HAP-1 (cell line): ENCODE data around the gene LCN9.

Experiments
- DNase-seq, 2 experiments: peaks; one replicate each; pipeline ENCODE4 v3.0.0-alpha.2; 2016 to 2020; ENCODE audit warnings: low spot score in 2 of 2
- H3K27me3 ChIP-seq: fragments of 250-450 bp; sonication (Bioruptor Pico); 2 replicates; pipeline ENCODE4 v1.5.1; 2020; ENCODE audit warnings: low read depth, mild to moderate bottlenecking, moderate library complexity
- H3K36me3 ChIP-seq: fragments of 250-450 bp; sonication (Bioruptor Pico); replicated peaks from 2 replicates; pipeline ENCODE4 v1.5.1; 2020; ENCODE audit warnings: mild to moderate bottlenecking
- H3K4me1 ChIP-seq: fragments of 250-450 bp; sonication (Bioruptor Pico); 2 replicates; pipeline ENCODE4 v1.5.1; 2020; ENCODE audit warnings: mild to moderate bottlenecking
- H3K4me3 ChIP-seq: fragments of 250-450 bp; sonication (Bioruptor Pico); 2 replicates; pipeline ENCODE4 v1.5.1; 2020; ENCODE audit warnings: mild to moderate bottlenecking, moderate library complexity
- H3K9me3 ChIP-seq: fragments of 250-450 bp; sonication (Bioruptor Pico); 2 replicates; pipeline ENCODE4 v1.5.1; 2020; ENCODE audit warnings: mild to moderate bottlenecking, moderate library complexity
- in situ Hi-C: fragments of 300-500 bp; cut with MboI; formaldehyde crosslinking; loops from 3 replicates; pipeline ENCODE4 v1.14.3; 2020; ENCODE audit warnings: low sequenced_read_pairs, inconsistent platforms, mixed read lengths

Gene LCN9

DNA sequence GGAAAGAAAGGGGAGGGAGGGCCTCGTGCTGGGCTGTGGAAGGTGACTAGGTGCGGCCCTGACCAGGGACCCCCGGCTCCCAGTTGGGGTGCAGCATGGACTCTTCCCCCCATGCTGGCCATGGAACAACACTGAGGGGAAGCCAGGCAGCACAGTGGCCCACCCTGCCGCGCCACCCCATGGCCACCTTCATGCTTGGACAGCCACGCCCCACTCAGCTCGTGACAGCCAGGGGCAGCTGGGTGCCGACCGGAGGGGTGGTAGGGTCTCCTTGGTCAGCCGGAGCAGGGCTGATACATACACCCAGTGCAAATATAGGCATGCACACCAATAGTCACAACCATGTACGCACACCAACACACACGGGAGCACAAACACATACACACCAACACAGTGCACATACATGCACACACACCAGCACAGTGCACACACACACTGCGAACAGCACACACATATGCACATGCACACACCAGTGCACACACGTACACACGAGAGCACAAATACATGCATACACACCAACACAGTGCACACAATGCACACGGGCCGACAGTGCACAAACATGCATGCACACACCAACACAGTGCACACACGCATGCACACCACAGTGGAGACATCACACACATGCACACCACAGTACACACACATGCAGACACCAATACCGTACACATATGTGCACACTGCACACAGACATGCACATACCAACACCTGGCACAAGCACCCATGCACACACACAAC, 27.9 kb downstream of the LCN9 start:
- Histone ChIP-seq H3K27me3 (peaks cover 4% of the 10 kb centered on the region), H3K4me1 (no peaks in the 10 kb centered on the region), H3K4me3 (no peak overlapping the region), H3K36me3 (no peaks in the 10 kb centered on the region), H3K9me3 (no peaks in the 10 kb centered on the region)
- in situ Hi-C loops, result loop anchor here (25.0 kb wide), 1 partner anchor 96 kb away; no protein-coding TSS in a partner anchor
- DNase-seq, result no peak

DNA sequence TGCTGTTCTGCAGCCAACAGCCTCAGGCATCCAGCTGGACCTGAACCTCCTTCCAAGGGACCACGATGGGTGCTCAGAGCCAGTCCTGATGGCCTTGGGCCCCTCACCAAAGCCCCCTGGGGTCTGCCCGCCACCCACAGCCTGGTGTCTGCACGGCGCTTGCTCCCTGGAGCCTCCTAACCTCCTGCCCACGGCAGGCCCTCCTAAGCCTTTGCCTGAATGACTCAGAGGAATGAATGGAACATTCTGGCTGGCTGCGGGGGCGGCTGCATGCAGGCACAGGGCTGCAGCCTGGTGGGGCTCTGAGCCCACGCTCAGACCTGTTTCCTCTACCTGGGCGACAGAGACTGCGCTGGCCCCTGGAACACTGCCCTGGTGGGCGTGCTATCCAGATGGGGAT, 29.3 kb downstream of the LCN9 start:
- H3K4me3 ChIP-seq, result no peak overlapping the region
- no peaks in the 10 kb centered on the region for H3K36me3 ChIP-seq
- in situ Hi-C loops, result loop anchor here (25.0 kb wide), 1 partner anchor 95 kb away; no protein-coding TSS in a partner anchor
- H3K9me3 ChIP-seq, result no peaks in the 10 kb centered on the region
- no peak for DNase-seq
- H3K27me3 ChIP-seq, result peaks cover 4% of the 10 kb centered on the region
- H3K4me1 ChIP-seq, result no peaks in the 10 kb centered on the region

DNA sequence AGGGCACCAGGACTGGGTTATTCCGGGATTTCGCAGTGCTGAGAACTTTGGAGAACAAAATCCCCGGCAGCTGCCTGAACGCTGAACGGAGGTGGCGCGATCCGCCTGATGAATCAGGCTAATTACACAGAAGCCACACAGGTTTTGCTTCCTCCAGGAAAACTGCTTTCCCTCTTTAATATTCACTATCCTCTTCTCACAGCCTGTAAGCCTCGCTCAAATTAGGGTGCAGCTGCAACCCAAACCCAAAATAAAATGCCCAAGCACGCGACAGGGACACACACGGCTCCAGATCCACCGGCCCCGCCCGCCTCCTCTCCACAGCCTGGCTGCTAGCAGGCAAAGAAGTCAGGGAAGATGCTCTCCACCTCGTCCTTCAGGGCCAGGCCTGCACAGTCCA, 30.2 kb downstream of the LCN9 start:
- in situ Hi-C loops, result loop anchor here (25.0 kb wide), 1 partner anchor 94 kb away; no protein-coding TSS in a partner anchor
- no peak for DNase-seq
- Histone ChIP-seq H3K36me3 (no peaks in the 10 kb centered on the region), H3K4me3 (no peak overlapping the region), H3K27me3 (peaks cover 4% of the 10 kb centered on the region), H3K4me1 (no peaks in the 10 kb centered on the region), H3K9me3 (no peaks in the 10 kb centered on the region)

DNA sequence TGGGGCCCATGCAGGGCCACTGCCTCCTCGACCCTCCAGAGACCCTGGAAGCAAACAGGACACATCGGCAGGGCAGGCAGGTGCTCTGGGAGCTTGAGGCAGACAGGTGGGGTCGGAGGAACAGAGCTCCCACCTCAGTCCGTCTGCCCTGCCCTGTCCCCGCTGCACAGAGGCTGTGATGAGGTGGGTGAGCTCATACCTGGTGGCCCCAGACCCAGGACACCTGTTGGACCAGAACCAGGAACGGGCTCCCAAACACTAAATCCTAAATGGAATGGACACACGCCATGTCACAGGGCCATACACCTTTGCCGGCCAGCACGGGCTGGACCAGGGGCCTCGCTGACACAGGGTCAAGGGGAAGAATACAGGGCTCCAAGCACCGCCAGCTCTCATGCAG, 30.7 kb downstream of the LCN9 start:
- no peaks in the 10 kb centered on the region for H3K9me3 ChIP-seq
- no peak for DNase-seq
- peaks cover 4% of the 10 kb centered on the region for H3K27me3 ChIP-seq
- no peaks in the 10 kb centered on the region for H3K36me3 ChIP-seq
- H3K4me3 ChIP-seq, result no peak overlapping the region
- no peaks in the 10 kb centered on the region for H3K4me1 ChIP-seq
- in situ Hi-C loops, result loop anchor here (25.0 kb wide), 1 partner anchor 94 kb away; no protein-coding TSS in a partner anchor

DNA sequence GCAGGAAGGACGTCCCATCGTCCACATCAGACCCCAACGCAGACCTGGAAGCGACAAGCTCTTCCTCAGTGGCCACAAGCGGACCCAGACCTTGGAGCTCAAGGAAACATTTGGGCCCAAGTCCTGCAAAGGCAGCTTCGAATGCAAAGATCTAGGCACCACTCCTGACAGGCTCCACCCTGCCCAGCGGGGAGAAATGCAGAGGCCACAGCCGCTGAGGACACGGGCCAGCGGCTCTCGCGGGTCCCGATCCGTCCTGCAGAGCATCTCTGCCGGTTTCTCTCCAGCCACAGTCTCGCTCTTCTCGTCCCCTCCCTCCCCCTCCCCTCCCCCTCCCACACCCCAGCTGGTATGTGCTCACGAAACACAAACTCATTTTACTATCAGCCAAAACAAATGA, 31.3 kb downstream of the LCN9 start:
- Histone ChIP-seq H3K4me3 (no peak overlapping the region), H3K36me3 (no peaks in the 10 kb centered on the region), H3K9me3 (no peaks in the 10 kb centered on the region), H3K4me1 (no peaks in the 10 kb centered on the region), H3K27me3 (peaks cover 4% of the 10 kb centered on the region)
- in situ Hi-C loops, result loop anchor here (25.0 kb wide), 1 partner anchor 93 kb away; no protein-coding TSS in a partner anchor
- no peak for DNase-seq

DNA sequence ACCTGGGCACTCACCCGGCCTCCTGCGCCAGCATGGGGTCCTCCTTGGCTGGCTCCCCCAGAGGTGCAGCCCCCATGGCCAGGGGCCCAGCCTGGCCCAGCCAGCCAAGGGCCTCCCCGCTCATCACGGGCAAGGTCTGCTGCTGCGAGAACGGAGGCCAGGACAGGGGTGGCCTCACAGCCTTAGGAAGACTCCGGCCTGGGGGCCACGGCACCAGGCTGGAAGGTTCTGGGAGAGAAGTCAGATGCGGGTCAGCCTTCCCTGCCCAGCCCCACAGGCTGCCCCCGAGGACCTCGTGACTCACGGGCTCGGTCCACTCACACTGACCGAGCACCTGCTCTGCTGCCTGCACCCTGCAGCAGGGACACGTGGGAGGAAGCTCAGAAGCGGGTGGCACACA, 31.9 kb downstream of the LCN9 start:
- DNase-seq, result no peak
- in situ Hi-C loops, result loop anchor here (25.0 kb wide), 1 partner anchor 92 kb away; no protein-coding TSS in a partner anchor
- H3K36me3 ChIP-seq, result no peaks in the 10 kb centered on the region
- H3K27me3 ChIP-seq, result no peaks in the 10 kb centered on the region; the same call in 1 of the 2 replicates
- no peaks in the 10 kb centered on the region for H3K9me3 ChIP-seq
- no peak overlapping the region for H3K4me3 ChIP-seq
- no peaks in the 10 kb centered on the region for H3K4me1 ChIP-seq

DNA sequence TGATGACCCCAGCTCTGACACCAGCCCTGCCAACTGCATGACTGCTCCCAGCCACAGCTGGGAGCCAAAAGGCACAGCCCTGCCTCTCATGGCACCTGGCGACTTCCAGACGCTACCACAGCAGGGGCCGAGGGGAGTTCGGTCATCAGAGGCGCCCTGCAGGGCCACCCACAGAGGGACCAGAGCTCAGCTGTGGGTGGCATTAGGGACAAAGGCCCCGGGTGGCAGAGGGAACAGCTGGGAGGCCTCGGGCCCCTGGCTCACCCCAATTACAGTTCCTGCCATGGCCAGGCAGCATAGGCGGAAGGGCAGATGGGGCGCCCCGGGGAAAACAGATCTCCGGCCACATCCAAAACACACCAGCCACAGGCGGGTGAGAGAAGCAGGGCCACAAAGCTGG, 32.5 kb downstream of the LCN9 start:
- H3K4me1 ChIP-seq, result no peaks in the 10 kb centered on the region
- DNase-seq, result no peak
- no peaks in the 10 kb centered on the region for H3K9me3 ChIP-seq
- H3K27me3 ChIP-seq, result no peaks in the 10 kb centered on the region
- in situ Hi-C loops, result loop anchor here (25.0 kb wide), 1 partner anchor 92 kb away; no protein-coding TSS in a partner anchor
- no peak overlapping the region for H3K4me3 ChIP-seq
- H3K36me3 ChIP-seq, result no peaks in the 10 kb centered on the region

DNA sequence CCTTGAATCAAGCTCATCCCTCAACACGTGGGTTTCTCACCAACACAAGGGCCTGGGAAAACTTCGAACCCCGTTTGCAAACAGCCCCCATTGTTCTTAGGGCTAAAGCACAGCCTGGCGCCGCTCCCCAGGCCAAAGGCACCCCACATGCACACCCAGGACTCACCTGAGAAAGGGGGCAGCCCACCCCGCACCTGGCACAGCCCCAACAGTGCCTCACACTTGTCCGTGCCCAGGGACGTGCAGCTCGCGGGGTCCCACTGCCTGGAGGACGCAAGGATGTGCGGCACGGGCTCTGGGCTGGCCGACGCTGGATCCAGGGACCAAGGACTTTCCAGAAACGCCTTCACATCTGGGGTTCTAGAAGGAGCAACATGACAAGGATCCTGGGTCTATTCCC, 33.3 kb downstream of the LCN9 start:
- H3K36me3 ChIP-seq, result no peaks in the 10 kb centered on the region
- no peak overlapping the region for H3K4me3 ChIP-seq
- in situ Hi-C loops, result loop anchor here (25.0 kb wide), 1 partner anchor 91 kb away; no protein-coding TSS in a partner anchor
- no peaks in the 10 kb centered on the region for H3K9me3 ChIP-seq
- no peak for DNase-seq
- no peaks in the 10 kb centered on the region for H3K4me1 ChIP-seq
- H3K27me3 ChIP-seq, result no peaks in the 10 kb centered on the region

DNA sequence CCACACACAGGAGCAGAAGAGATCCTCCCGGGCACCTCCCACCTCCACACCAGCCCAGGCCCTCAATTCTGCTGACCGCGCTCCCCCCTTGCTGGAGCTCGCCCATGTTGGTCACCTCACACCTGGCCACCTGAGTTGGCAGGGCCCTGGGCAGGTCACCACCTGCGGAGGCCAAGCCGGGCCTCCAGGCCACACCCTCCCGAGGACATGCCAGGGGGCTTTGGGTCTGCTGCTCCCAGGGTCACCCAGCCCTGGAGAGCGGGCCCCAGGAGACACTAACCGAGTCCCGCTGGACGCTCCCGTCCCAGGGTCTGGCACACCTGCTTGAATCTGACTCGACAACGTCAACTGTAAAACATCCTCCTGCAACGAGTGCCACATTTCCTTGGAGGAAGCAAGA, 34.1 kb downstream of the LCN9 start:
- no peaks in the 10 kb centered on the region for H3K36me3 ChIP-seq
- no peak overlapping the region for H3K4me3 ChIP-seq
- DNase-seq, result no peak
- H3K9me3 ChIP-seq, result no peaks in the 10 kb centered on the region
- in situ Hi-C loops, result loop anchor here (25.0 kb wide), 1 partner anchor 90 kb away; no protein-coding TSS in a partner anchor
- H3K4me1 ChIP-seq, result no peaks in the 10 kb centered on the region
- peaks cover 2% of the 10 kb centered on the region; the same call in 1 of the 2 replicates for H3K27me3 ChIP-seq

DNA sequence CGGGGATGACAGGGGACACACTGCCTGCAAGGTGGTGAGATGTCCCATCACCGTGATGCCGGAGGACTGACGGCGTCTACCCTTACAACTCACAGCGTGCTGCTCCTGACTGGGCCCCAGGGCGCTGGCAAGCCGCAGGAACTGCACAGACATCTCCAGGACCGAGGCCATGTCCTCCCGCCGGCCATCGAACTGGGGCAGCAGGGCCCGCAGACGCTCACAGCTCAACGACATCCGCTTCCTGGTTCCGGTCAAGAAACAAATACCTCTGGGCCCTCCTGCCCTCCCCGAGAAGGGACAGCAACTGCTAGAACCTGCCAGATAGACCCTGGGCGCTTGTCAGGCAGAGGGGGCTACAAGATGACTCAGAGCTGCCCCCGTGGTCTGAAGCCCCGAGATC, 35.1 kb downstream of the LCN9 start:
- Histone ChIP-seq H3K27me3 (peaks cover 2% of the 10 kb centered on the region; the same call in 1 of the 2 replicates), H3K4me3 (no peak overlapping the region)
- in situ Hi-C loops, result loop anchor here (25.0 kb wide), 1 partner anchor 89 kb away; no protein-coding TSS in a partner anchor

DNA sequence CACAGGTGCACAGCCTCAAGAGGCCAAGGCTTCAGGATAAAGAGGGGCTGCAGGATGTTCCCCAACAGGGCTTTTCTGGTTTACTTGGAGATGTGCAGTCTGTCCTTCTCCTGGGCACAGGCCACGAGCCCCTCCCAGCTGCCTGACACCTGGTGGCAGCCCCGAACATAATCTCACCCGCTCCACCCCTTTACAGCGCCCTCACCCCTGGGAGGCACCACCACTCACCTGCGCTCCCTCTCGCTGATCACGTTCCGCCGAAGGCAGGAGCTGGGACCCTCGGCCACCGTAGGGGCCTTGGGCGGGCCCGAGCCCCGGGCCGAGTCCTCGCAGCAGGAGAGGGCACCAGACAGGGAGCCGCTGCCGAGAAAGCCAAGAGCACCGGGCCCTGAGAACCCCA, 35.7 kb downstream of the LCN9 start:
- no peaks in the 10 kb centered on the region for H3K36me3 ChIP-seq
- H3K9me3 ChIP-seq, result no peaks in the 10 kb centered on the region
- peaks cover 2% of the 10 kb centered on the region; the same call in 1 of the 2 replicates for H3K27me3 ChIP-seq
- H3K4me3 ChIP-seq, result no peak overlapping the region
- DNase-seq, result no peak
- in situ Hi-C loops, result loop anchor here (25.0 kb wide), 1 partner anchor 89 kb away; no protein-coding TSS in a partner anchor
- H3K4me1 ChIP-seq, result no peaks in the 10 kb centered on the region

More for the DNA sequence above, 35.1 kb downstream of the LCN9 start:
- Histone ChIP-seq H3K9me3 (no peaks in the 10 kb centered on the region), H3K4me1 (no peaks in the 10 kb centered on the region), H3K36me3 (no peaks in the 10 kb centered on the region)
- DNase-seq, result no peak

DNA sequence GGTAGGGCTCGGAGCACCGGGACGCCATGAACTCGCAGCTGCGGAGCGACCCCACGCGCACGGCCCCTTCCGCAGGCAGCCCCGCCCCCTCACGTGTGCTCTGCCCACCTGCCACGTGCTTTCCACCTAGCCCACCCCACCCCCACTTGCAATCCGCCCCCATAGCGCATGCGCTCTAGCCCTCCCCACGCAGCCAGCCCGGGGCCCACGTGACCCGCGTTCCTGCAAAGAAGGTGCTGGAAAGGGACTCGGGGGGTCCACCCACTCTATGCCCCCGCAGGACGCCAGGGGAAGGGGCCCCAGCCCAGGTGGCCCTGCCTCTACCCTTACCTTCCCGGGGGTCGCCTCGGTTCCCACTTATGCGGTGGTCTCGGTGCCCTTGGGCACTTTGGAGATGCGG, 36.3 kb downstream of the LCN9 start, which contains the start of gene SOHLH1:
Gene SOHLH1 (minus strand): TSS at position 42 of the 400 bp plus-strand sequence. CDS start 14 bp downstream, at position 28.
- Histone ChIP-seq H3K36me3 (no peaks in the 10 kb centered on the region), H3K27me3 (peaks cover 2% of the 10 kb centered on the region; the same call in 1 of the 2 replicates), H3K4me1 (no peaks in the 10 kb centered on the region), H3K9me3 (no peaks in the 10 kb centered on the region), H3K4me3 (no peak within 1 kb of the TSS)
- in situ Hi-C loops, result loop anchor here (25.0 kb wide), 1 partner anchor 88 kb away; no protein-coding TSS in a partner anchor
- DNase-seq, result no peak

DNA sequence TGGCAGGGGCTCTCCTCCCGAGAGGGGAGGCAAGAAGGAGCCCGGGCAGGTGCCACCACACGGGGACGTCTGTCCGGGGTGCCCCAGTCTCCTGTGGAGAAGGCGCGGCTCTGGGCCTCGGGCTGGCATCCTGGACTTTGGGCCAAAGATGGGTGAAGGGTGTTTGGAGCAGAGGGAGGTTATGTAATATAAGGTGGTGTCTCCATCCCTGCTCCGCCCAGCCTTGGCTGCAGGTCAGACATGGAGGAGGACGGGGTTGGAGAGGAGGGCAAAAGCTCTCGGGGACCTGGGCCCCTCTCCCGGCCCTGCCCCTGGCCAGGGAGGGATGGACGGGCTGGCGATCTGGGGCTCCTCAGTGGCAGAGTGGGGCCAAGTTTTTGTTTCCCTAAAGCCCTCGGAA, 37.4 kb downstream of the LCN9 start:
- no peak for DNase-seq
- in situ Hi-C loops, result no loop called here
- Histone ChIP-seq H3K4me3 (no peak overlapping the region), H3K27me3 (peaks cover 2% of the 10 kb centered on the region; the same call in 1 of the 2 replicates), H3K4me1 (no peaks in the 10 kb centered on the region), H3K36me3 (no peaks in the 10 kb centered on the region), H3K9me3 (no peaks in the 10 kb centered on the region)
